ENCODE data around the gene CHIA.

Gene CHIA

DNA sequence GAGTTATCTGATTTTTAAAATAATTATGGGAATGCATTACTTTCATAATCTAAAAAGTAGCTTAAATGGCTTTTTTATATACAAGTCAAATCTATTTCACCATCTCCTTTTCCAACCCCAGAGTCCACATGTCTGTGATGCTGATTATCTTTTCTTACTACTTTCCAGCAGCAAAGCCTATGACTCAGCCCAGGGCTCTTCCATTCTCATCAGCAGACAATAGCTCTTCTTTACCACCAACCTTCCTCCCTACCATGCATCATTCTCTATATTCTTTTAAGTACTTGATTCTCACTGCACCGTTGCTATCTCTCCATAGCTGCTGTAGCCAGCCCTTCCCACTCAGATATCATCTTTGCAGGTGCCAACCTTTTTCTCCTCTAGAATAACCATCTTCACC lies 75.6 kb downstream of the CHIA start:
- DNase-seq (ENCODE audit: low spot score), result no peak

DNA sequence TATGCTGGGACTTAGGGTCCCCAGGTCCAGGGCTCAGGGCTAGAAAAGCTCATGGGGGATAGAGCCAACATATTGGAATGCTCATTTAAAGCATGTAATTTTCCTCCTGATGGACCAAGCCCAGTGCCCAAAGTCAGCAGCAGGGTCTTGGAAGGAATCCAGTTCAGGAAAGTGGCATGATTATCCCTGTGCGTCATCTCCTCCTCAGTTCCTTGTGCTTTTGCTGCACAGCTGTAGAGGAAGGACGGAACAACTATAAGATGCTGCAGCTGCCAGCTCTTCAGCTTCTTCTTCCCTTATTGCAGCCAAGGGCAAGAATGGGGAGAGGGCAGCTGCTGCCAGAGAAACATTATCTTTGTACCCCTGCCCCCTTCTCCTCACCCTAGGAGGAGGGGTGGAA lies 78.5 kb downstream of the CHIA start:
- no peak for DNase-seq (ENCODE audit: low spot score)

DNA sequence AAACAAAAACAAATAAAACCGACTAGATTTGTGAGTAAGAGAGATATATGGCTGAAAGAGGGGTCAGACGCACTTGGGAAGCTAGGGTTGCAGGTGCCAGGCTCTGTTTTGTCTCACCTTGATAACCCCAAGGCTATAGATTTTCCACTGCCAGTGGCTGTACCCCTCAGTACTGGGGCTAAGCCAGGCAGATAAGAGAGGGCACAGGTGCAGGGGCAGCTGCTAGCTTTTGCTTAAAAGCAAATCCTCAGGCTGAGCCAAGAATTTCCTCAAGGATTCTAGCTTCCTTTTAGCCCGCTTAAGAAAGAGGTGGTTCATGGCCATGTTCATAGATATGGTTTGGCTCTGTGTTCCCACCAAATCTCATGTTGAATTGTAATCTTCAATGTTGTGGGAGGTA lies 79.0 kb downstream of the CHIA start:
- no peak for DNase-seq (ENCODE audit: low spot score)

Data from left forelimb (tissue), 1 donor.